ENCODE measurements around the gene TEX22.

The TEX22 gene

GRCh38 chr14:105416671-105417070, 18.3 kb downstream of the TEX22 start:
- Histone ChIP-seq H4K20me1 (ENCODE audit: control insufficient read depth, insufficient read depth, low read depth, low read length) (peaks cover 5% of the 10 kb centered on the region; the same call in 1 of the 2 replicates), H3K27me3 (ENCODE audit: control insufficient read depth, low read length) (peaks cover 37% of the 10 kb centered on the region), H3K36me3 (ENCODE audit: control insufficient read depth, low read length) (peaks cover 13% of the 10 kb centered on the region), H3K4me3 (ENCODE audit: low read length) (no peak overlapping the region), H3K9me2 (replicated peaks; ENCODE audit: control insufficient read depth, low read length) (no peaks in the 10 kb centered on the region), H3K4me1 (ENCODE audit: control insufficient read depth, low read length) (peaks cover 26% of the 10 kb centered on the region), H3K4me2 (ENCODE audit: low read length) (no peak overlapping the region), H3K79me2 (ENCODE audit: control insufficient read depth, low read length) (peaks cover 19% of the 10 kb centered on the region), H3K9me3 (ENCODE audit: control insufficient read depth, insufficient read depth, low read length) (no peaks in the 10 kb centered on the region), H3K27ac (ENCODE audit: low read depth, low read length) (no peak overlapping the region), H3F3A (ENCODE audit: control insufficient read depth, insufficient read depth) (no peaks in the 10 kb centered on the region; the same call in 1 of the 2 replicates)
- no peak for TF ChIP-seq CTCF (IDR thresholded peaks at IDR 0.05; ENCODE audit: low read depth, low read length, poor library complexity, severe bottlenecking)
- TF ChIP-seq EZH2phosphoT487 (IDR thresholded peaks at IDR 0.05; ENCODE audit: borderline replicate concordance, low read length) = no peak

DNA sequence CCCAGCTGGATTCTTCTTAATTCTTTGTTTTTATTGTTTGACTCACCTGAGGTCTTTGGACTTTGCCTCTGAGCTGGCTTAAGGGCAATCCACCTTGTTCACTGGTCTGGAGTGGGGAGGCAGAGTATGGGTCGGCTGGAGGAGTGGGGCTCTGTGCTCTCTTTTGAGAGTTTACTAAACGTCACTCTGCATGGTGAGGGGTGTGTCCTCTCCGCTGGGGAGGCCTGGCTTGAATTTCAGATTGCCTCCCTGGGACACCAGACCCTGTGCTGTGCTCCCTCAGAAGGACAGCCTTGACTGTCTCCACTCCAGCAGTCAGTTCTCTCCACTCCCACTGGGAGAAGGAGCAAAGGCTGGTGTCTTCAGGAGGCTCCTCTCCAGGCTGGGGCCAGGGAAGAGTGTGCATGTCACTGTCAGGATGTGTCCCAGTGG, 19.4 kb downstream of the TEX22 start:
- Histone ChIP-seq H3K9me2 (replicated peaks; ENCODE audit: control insufficient read depth, low read length) (no peaks in the 10 kb centered on the region), H3K27me3 (ENCODE audit: control insufficient read depth, low read length) (peaks cover 30% of the 10 kb centered on the region), H3K27ac (ENCODE audit: low read depth, low read length) (no peak overlapping the region), H4K20me1 (ENCODE audit: control insufficient read depth, insufficient read depth, low read depth, low read length) (peaks cover 12% of the 10 kb centered on the region; the same call in 1 of the 2 replicates), H3K4me3 (ENCODE audit: low read length) (no peak overlapping the region), H3K9me3 (ENCODE audit: control insufficient read depth, insufficient read depth, low read length) (no peaks in the 10 kb centered on the region), H3K4me1 (ENCODE audit: control insufficient read depth, low read length) (peaks cover 36% of the 10 kb centered on the region), H3K79me2 (ENCODE audit: control insufficient read depth, low read length) (peaks cover 30% of the 10 kb centered on the region), H3K4me2 (ENCODE audit: low read length) (no peak overlapping the region), H3K36me3 (ENCODE audit: control insufficient read depth, low read length) (peaks cover 23% of the 10 kb centered on the region), H3F3A (ENCODE audit: control insufficient read depth, insufficient read depth) (no peaks in the 10 kb centered on the region; the same call in 1 of the 2 replicates)
- TF ChIP-seq CTCF (IDR thresholded peaks at IDR 0.05; ENCODE audit: low read depth, low read length, poor library complexity, severe bottlenecking) (no peak), EZH2phosphoT487 (IDR thresholded peaks at IDR 0.05; ENCODE audit: borderline replicate concordance, low read length) (no peak)

GRCh38 chr14:105418269-105419194, 20.2 kb downstream of the TEX22 start:
- Histone ChIP-seq H3K36me3 (ENCODE audit: control insufficient read depth, low read length) (peaks cover 26% of the 10 kb centered on the region), H4K20me1 (ENCODE audit: control insufficient read depth, insufficient read depth, low read depth, low read length) (peaks cover 12% of the 10 kb centered on the region; the same call in 1 of the 2 replicates), H3K4me2 (ENCODE audit: low read length) (peak overlapping the region; percentile 92), H3F3A (ENCODE audit: control insufficient read depth, insufficient read depth) (no peaks in the 10 kb centered on the region; the same call in 1 of the 2 replicates), H3K4me1 (ENCODE audit: control insufficient read depth, low read length) (peaks cover 36% of the 10 kb centered on the region), H3K9me3 (ENCODE audit: control insufficient read depth, insufficient read depth, low read length) (no peaks in the 10 kb centered on the region), H3K79me2 (ENCODE audit: control insufficient read depth, low read length) (peaks cover 38% of the 10 kb centered on the region), H3K9me2 (replicated peaks; ENCODE audit: control insufficient read depth, low read length) (no peaks in the 10 kb centered on the region), H3K27me3 (ENCODE audit: control insufficient read depth, low read length) (peaks cover 23% of the 10 kb centered on the region), H3K27ac (ENCODE audit: low read depth, low read length) (no peak overlapping the region), H3K4me3 (ENCODE audit: low read length) (peak overlapping the region; percentile 85)
- TF ChIP-seq CTCF (IDR thresholded peaks at IDR 0.05; ENCODE audit: low read depth, low read length, poor library complexity, severe bottlenecking) (no peak), EZH2phosphoT487 (IDR thresholded peaks at IDR 0.05; ENCODE audit: borderline replicate concordance, low read length) (no peak)
